Amniotic stem cell (primary cell): ENCODE data around the gene APOBEC3G.
"Not testable (repeated sequence)": the region's sequence is repeated elsewhere in the genome, so short reads cannot be mapped to it uniquely, and the experiment has no call there.

Source experiments
- DNase-seq: peaks from one replicate; lab custom pipeline; 2025; lab: John Stamatoyannopoulos, UW

Gene APOBEC3G

GRCh38 chr22:39066442-39067276, 10.4 kb upstream of the APOBEC3G start:
- not testable (repeated sequence) for DNase-seq

GRCh38 chr22:39068033-39068785, 8.9 kb upstream of the APOBEC3G start:
- no peak for DNase-seq

GRCh38 chr22:39070186-39070585, 6.9 kb upstream of the APOBEC3G start:
- DNase-seq: no peak

- DNase-seq: not testable (repeated sequence)
Measured at GRCh38 chr22:39072581-39072981, 4.5 kb upstream of the APOBEC3G start.

GRCh38 chr22:39073981-39074380, 3.1 kb upstream of the APOBEC3G start:
- no peak for DNase-seq

- DNase-seq: not testable (repeated sequence)
Measured at GRCh38 chr22:39076155-39077025, 685 bp upstream of the APOBEC3G start.

- DNase-seq: not testable (repeated sequence)
Measured at GRCh38 chr22:39077912-39078311, 837 bp downstream of the APOBEC3G start.

GRCh38 chr22:39078329-39078728, 1.3 kb downstream of the APOBEC3G start:
- no peak for DNase-seq

- DNase-seq: not testable (repeated sequence)
Measured at GRCh38 chr22:39079054-39079637, 2.1 kb downstream of the APOBEC3G start.

- no peak for DNase-seq
Measured at GRCh38 chr22:39080052-39080762, 3.1 kb downstream of the APOBEC3G start.

GRCh38 chr22:39081016-39081415, 3.9 kb downstream of the APOBEC3G start:
- no peak for DNase-seq

GRCh38 chr22:39081598-39081997, 4.5 kb downstream of the APOBEC3G start:
- no peak for DNase-seq

- no peak for DNase-seq
Measured at GRCh38 chr22:39083212-39084165, 6.4 kb downstream of the APOBEC3G start.

- no peak for DNase-seq
Measured at GRCh38 chr22:39084666-39085065, 7.6 kb downstream of the APOBEC3G start.

- no peak for DNase-seq
Measured at GRCh38 chr22:39087098-39087497, 10.0 kb downstream of the APOBEC3G start.

GRCh38 chr22:39087881-39088684, 11.0 kb downstream of the APOBEC3G start:
- DNase-seq: no peak

GRCh38 chr22:39088685-39089032, 11.6 kb downstream of the APOBEC3G start:
- DNase-seq: no peak

- DNase-seq: no peak
Measured at GRCh38 chr22:39089928-39090327, 12.9 kb downstream of the APOBEC3G start.

- no peak for DNase-seq
Measured at GRCh38 chr22:39090426-39091064, 13.5 kb downstream of the APOBEC3G start.
